ENCODE measurements around the gene PRPF18.

DNA sequence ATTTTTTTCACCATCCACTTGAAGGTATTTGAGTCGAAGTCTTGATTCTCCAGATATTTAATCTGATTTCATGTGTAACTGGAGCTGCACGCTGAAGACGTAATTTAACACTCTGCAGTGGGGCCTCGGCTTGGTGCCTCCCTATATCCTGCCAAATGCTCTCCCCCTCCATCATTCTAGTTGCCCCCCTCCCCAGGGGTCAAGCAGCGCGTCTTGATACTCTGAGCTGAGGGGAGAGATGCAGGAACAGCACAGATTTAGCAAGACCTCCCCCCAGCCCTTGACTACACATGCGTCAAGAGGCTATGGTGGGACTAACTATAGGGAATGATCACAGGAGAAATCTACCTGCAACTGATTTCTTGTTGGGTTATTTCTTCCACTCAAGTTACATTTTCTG is 85.8 kb downstream of the PRPF18 start:
- TF ChIP-seq EP300 (IDR thresholded peaks at IDR 0.05) = no peak
- no peak for TF ChIP-seq CTCF (IDR thresholded peaks at IDR 0.05)
